ENCODE measurements around the gene TAOK3.

DNA sequence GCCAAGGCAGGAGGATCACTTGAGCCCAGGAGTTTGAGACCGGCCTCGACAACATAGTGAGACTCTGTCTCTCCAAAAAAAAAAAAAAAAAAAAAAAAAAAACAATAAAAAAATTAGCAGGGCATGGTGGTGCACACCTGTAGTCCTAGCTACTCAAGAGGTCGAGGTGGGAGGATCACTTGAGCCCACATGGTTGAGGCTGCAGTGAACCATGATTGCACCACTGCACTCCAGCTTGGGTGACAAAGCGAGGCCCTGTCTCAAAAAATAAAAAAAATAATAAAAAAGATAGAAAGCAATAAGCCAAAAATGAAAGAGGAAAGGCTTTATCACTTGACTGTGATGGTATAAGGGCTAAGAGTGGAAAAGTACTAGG, 247.0 kb downstream of the TAOK3 start:
- TF ChIP-seq POLR2A (IDR thresholded peaks at IDR 0.05; ENCODE audit: low read depth, low read length) (no peak), CTCF (IDR thresholded peaks at IDR 0.05; ENCODE audit: extremely low read depth in 1 of 2, insufficient read depth in 1 of 2, low read depth in 1 of 2, low read length in 2 of 2) (no peak)

All from endothelial cell of umbilical vein (primary cell).